T-helper 22 cell (primary cell): ENCODE data around the gene SPCS3.

ENCODE experiments used
- DNase-seq: peaks from one replicate; pipeline ENCODE4 v3.0.0-alpha.2; 2020; ENCODE audit warnings: low read depth

Gene SPCS3

GRCh38 chr4:176350671-176351070 is 30.9 kb downstream of the SPCS3 start:
- DNase-seq: no peak

- DNase-seq: no peak
These were observed 35.1 kb downstream of the SPCS3 start for GRCh38 chr4:176354884-176355283.

- no peak for DNase-seq
These were observed 37.8 kb downstream of the SPCS3 start for GRCh38 chr4:176357359-176358082.

GRCh38 chr4:176358083-176358469 is 38.3 kb downstream of the SPCS3 start:
- DNase-seq: no peak

GRCh38 chr4:176359590-176359989 is 39.8 kb downstream of the SPCS3 start:
- DNase-seq: no peak

- no peak for DNase-seq
These were observed 40.7 kb downstream of the SPCS3 start for GRCh38 chr4:176360446-176360845.

- DNase-seq: no peak
These were observed 43.3 kb downstream of the SPCS3 start for GRCh38 chr4:176363072-176363471.

- DNase-seq: no peak
These were observed 48.2 kb downstream of the SPCS3 start for GRCh38 chr4:176367771-176368465.

- no peak for DNase-seq
These were observed 56.4 kb downstream of the SPCS3 start for GRCh38 chr4:176376032-176376614.

GRCh38 chr4:176377780-176378179 is 58.0 kb downstream of the SPCS3 start:
- no peak for DNase-seq

- no peak for DNase-seq
These were observed 60.8 kb downstream of the SPCS3 start for GRCh38 chr4:176380352-176381157.
